Renal pelvis (tissue), 4 donors: Measurements from ENCODE around the gene BRPF1. TPM values are rescaled to one million over a fixed set of nuclear protein-coding genes. Genes with fewer than 3 reads are reported as not detected.

Experiments used
- DNase-seq: peaks from one replicate; pipeline ENCODE4 v3.0.0-alpha.2; 2013
- polyA plus RNA-seq, 3 donors: library from polyadenylated mRNA; unstranded; fragments of 120-200 nt; gene quantifications; one replicate each; pipeline ENCODE4 v1.2.1, GENCODE V29; 2013; ENCODE audit not compliant: insufficient read length in 3 of 3

The BRPF1 gene
- polyA plus RNA-seq, 3 donors, result 20.9 to 24.6 (median 21.3) TPM

GRCh38 chr3:9700536-9700935, 31.0 kb upstream of the BRPF1 start:
- DNase-seq, result no peak

DNA sequence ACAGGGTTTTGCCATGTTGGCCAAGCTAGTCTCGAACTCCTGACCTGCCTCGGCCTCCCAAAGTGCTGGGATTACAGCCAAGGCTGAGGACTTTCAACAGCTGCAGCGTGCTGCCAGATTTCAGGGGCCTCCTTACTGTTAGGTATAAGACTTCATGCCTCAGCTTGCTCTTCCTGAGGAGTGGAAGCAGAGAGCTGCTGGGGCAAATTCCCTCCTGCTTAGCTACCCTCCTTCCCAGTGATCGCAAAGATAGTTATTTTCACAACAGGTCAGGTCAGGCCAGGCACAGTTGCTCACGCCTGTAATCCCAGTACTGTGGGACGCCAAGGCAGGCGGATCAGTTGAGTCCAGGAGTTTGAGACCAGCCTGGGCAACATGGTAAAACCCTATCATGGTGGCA, 30.5 kb upstream of the BRPF1 start:
- DNase-seq, result no peak

DNA sequence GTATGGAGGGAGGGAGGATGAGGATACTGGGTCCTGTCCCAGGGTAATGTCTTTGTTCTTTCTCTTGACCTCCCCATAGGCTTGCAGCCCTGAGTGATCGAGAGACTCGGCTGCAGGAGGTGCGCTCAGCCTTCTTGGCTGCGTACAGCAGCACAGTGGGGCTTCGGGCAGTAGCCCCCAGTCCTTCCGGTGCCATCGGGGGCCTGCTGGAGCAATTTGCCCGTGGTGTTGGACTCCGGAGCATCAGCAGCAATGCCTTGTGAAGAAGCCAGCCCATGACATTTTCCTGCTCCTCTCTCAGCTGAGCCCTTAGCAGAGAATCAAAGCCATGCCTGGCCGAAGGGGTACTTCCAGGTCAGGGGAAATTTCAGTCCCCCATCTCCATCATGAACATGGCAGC, 29.8 kb upstream of the BRPF1 start:
- DNase-seq, result no peak

DNA sequence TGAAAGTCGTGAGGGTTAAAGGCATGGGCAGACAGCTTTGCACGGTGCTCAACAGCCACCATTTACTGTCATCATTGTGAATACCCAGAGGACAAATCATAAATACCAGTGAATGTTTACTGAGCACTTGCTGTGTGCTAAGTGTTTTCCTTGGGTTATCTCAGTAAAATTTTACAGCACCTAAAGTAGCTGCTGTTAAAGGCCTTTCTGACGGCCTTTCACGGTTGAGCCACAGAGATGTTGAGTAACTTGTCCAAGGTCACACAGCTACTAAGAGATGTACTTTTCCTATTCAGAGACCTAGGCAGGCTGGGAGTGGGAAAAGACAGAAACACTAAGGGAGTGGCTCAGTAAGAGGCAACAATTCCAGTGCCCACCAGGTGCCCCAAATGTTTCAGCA, 28.3 kb upstream of the BRPF1 start:
- no peak for DNase-seq

- no peak for DNase-seq
Measured at GRCh38 chr3:9703736-9704346, 27.7 kb upstream of the BRPF1 start, which contains the start of gene CPNE9. CPNE9 (plus strand) TSS chr3:9703833; CDS start chr3:9703997, 164 bp downstream.

- peak; percentile 38 for DNase-seq
Measured at GRCh38 chr3:9704347-9705322, 26.9 kb upstream of the BRPF1 start.

- no peak for DNase-seq
Measured at GRCh38 chr3:9710174-9710739, 21.3 kb upstream of the BRPF1 start.

DNA sequence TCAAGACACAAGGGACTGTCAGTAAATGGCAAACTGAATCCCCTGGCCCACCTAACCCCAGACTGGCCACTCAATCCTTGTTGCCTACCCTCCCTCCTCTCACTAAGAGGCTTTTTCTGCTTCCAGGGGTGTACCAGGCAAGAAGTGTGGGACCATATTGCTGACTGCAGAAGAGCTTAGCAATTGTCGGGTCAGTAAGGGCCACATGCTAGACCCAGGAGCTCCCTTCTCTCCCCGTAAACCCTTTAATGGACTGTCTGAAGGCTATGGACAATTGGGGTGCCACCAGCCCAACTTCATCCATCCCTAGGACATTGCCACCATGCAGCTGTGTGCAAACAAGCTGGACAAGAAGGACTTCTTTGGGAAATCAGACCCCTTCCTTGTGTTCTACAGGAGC, 19.1 kb upstream of the BRPF1 start:
- no peak for DNase-seq

DNA sequence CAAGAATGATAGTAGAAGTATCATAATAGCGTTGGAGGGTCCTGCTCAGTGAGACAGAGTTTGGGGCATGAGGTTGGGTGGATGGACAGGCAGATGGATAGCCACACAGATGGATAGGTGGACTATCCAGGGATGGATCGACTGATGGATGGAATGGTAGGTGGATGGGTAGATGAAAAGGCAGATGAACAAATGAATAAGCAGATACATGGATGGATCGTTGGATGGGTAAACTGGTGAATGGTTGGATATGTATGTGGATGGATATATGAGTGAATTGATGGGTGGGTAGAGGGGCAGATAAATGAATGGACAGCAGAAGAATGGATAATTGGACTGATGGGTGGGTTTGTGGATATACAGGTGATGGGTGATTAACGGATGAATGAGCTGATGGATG, 18.4 kb upstream of the BRPF1 start:
- DNase-seq, result no peak

GRCh38 chr3:9715136-9715535, 16.4 kb upstream of the BRPF1 start:
- no peak for DNase-seq

DNA sequence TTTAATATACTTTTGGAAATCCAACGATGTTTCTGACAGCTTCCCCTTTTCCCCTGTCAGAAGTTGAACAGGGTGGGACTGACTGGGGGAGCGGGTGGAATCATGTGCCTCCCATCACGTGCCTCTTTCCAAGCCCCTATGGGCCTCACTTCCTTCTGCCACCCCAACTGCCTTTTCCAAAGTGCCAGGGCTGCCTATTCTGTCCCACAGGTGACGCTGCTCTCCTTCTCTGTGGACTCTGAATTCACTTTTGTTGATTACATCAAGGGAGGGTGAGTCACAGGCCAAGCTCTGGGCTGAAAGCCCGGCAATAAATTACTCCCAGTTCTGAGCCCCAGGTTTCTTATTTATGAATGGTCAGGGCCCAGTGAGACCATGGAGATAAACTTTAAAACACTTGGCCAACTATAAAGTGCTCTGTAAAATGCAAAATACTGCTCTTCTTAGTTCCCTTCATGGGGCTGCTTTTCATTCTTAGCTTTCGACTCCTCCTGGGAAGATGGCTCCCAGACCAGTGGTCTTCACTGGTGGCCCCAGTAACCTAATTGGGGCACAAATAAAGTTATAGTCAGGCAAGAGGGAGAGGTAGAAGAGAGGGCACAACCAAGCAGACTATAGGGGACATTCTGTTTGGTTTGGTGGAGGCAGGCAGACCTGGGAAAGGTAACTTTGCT, 15.6 kb upstream of the BRPF1 start:
- DNase-seq, result no peak

DNA sequence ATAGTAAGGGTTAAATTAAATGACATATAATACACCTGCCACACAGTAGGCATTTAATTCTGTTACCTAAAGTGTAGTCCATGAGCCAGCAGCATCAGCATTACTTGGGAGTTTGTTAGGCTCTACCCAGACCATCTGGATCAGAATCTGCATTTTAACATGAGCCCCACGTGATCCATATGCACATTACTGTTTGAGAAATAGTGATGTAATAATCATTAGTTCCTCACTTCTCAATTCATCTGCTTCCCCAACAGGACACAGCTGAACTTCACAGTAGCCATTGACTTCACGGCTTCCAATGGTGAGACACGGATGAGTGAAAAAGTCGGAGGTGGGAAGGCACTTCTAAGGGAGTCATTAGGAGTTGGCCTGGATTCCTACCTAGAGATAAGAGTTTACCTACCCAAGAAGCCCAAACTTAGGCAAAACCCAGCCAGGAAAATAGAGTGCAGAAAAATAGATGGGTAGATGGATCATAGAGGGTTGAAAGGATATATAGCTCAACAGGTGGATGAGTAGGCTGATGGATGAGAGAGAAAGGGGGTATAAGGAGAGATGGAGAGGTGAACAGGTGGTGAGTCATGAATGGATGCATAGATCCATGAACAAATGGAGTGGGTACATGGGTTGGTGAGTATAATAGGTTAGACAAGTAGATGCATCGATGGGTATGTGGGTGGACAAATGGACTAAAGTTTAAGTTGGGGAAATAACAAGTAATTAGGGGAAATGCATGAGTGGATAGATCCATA, 14.6 kb upstream of the BRPF1 start:
- DNase-seq, result no peak

- DNase-seq, result no peak
Measured at GRCh38 chr3:9717563-9717962, 14.0 kb upstream of the BRPF1 start.

DNA sequence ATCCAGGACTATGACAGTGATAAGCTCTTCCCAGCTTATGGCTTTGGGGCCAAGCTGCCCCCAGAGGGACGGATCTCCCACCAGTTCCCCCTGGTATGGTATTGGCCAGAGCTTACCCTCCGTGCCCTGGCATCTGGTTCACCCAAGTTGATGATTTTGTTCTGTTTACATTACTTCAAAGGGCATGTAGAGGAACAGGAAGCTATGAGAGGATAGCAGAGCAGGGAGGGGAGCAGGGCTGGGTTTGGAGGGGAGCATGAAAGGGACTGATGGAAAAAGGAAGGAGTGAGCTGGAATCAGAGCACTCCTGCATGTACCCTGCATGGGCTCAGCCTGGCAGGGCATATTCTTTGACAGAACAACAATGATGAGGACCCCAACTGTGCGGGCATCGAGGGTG, 13.4 kb upstream of the BRPF1 start:
- no peak for DNase-seq

DNA sequence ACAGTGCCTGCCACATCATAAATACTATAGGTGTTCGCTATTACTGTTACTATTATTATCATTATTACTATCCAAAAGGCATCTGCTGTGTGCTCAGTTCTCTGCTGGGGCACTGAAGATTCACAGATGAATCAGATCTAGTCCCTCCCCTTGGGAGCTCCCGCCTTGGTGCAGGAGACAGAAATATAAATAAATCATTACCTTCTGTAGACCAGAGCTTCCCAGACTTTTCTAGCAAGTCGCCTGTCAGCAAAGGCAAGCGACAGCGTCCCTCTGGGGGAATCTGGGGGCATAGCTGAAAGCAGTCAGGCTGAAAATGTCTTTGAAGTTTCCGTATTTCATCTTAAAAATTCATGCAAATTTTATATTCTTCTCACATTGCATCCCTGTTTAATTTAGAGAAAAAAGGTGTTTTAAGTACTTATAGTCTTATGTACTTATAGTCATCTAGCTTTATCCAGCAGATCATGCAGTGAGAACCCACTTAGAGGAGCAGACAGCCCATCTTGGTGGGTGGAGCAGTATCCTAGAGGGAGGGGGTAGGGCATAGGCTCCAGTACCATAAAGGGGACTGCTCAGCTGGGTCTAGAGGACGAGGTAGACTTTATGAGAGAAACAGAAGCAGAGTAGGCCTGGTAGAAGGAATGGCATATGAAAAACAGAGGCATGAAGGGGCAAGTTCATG, 10.4 kb upstream of the BRPF1 start:
- no peak for DNase-seq

DNA sequence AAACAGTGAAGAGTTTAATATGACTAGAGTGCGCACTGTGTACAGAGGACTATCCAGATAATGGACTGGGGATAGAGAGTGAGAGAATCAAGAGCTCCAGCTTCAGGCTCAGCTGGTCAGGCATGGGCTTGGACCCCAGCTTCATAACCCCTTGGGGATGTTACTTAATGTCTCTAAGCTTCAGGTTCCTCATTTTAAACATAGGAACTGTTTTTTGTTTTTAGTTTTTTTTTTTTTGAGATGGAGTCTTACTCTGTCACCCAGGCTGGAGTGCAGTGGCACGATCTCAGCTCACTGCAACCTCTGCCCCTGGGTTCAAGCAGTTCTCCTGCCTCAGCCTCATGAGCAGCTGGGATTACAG, 9.9 kb upstream of the BRPF1 start:
- DNase-seq, result no peak

- no peak for DNase-seq
Measured at GRCh38 chr3:9725775-9726515, 5.6 kb upstream of the BRPF1 start.

DNA sequence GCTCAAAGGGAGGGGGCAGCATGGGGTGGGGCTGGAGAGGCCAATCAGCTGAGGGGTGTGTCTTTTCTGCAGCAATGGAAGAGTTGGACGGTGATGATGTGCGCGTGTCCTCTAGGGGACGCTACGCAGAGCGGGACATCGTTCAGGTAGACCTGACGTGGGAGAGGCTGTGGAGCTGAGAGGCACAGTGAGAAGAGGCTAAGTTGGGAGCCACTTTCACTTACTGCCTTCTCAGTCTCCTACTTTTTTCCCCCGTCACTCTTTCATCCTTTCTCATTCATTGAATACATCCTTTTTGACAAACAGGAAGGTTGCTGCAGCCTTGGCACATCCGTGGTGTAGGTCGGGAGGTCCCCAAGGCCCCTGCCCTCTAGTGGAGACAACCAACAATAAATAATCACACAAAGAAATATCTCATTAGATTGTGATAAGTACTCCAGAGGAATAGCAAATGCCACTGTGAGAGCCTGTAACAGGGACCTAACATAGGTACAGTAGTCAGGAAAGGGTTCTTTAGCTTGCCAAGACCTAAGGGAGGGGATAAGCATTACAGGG, 4.4 kb upstream of the BRPF1 start:
- DNase-seq, result no peak

- DNase-seq, result no peak
Measured at GRCh38 chr3:9727743-9728142, 3.8 kb upstream of the BRPF1 start.

GRCh38 chr3:9729419-9729818, 2.1 kb upstream of the BRPF1 start:
- DNase-seq, result no peak
